ENCODE measurements around the gene PRIM2. TPM values are rescaled to one million over a fixed set of nuclear protein-coding genes. Genes with fewer than 3 reads are reported as not detected.
"Not testable (repeated sequence)": the region's sequence is repeated elsewhere in the genome, so short reads cannot be mapped to it uniquely, and the experiment has no call there.

PRIM2 gene
- total and polyA plus RNA-seq, 2 experiments from 2014 or later = 45.5 to 75.2 TPM

- ATAC-seq (no peak), DNase-seq (ENCODE audit: low spot score) (no peak)
- Mint-ChIP-seq H3K36me3 (ENCODE audit: low read depth) (peaks cover 13% of the 10 kb centered on the region; the same call in 2 of the 3 replicates), H3K27me3 (ENCODE audit: insufficient read depth, low read depth, poor library complexity) (peaks cover 1% of the 10 kb centered on the region), H3K4me1 (peaks cover 50% of the 10 kb centered on the region), H3K4me3 (peak overlapping the region; percentile 21; the same call in 1 of the 3 replicates), H3K27ac (peak overlapping the region; percentile 4; the same call in 1 of the 2 replicates), H3K9me3 (peaks cover 2% of the 10 kb centered on the region; the same call in 1 of the 3 replicates)
- Histone ChIP-seq H2AFZ (no peak overlapping the region), H3K79me2 (replicated peaks; ENCODE audit: insufficient read depth) (peaks cover 10% of the 10 kb centered on the region; the same call in 1 of the 2 replicates), H3K4me1 (ENCODE audit: insufficient read depth) (peaks cover 52% of the 10 kb centered on the region), H3K4me3 (0 out of 2 replicates have a peak overlapping the region, but pooled peaks have one; percentile 4), H3K4me2 (peak overlapping the region; percentile 36), H3K27me3 (ENCODE audit: insufficient read depth) (no peaks in the 10 kb centered on the region), H3K36me3 (ENCODE audit: insufficient read depth) (no peaks in the 10 kb centered on the region), H3K27ac (ENCODE audit: low read depth) (peak overlapping the region; percentile 78), H3K9me2 (ENCODE audit: insufficient read depth) (no peaks in the 10 kb centered on the region), H4K20me1 (replicated peaks; ENCODE audit: insufficient read depth) (no peaks in the 10 kb centered on the region), H3F3A (replicated peaks; ENCODE audit: low read depth) (no peaks in the 10 kb centered on the region)
- TF ChIP-seq POLR2AphosphoS5 (IDR thresholded peaks at IDR 0.05; ENCODE audit: low read depth) (no peak), NANOG (IDR thresholded peaks at IDR 0.05; ENCODE audit: borderline replicate concordance) (no peak), CREB1 (CRISPR knock-in tag; IDR thresholded peaks at IDR 0.05; ENCODE audit: low read depth) (no peak)
Measured at GRCh38 chr6:57421503-57421902, 104.1 kb downstream of the PRIM2 start.

GRCh38 chr6:57423468-57423867 is 106.0 kb downstream of the PRIM2 start:
- H3K27me3 ChIP-seq (ENCODE audit: insufficient read depth) = no peaks in the 10 kb centered on the region
- no peak overlapping the region for H3K4me3 ChIP-seq
- H3K79me2 ChIP-seq (replicated peaks; ENCODE audit: insufficient read depth) = peaks cover 10% of the 10 kb centered on the region; the same call in 1 of the 2 replicates
- peak overlapping the region; percentile 40 for H3K4me3 Mint-ChIP-seq
- no peak overlapping the region for H2AFZ ChIP-seq
- peak; percentile 99 for ATAC-seq
- H4K20me1 ChIP-seq (replicated peaks; ENCODE audit: insufficient read depth) = no peaks in the 10 kb centered on the region
- no peaks in the 10 kb centered on the region for H3K9me2 ChIP-seq (ENCODE audit: insufficient read depth)
- H3K27ac ChIP-seq (ENCODE audit: low read depth) = peak overlapping the region; percentile 81
- peak overlapping the region; percentile 10 for H3K4me2 ChIP-seq
- H3F3A ChIP-seq (replicated peaks; ENCODE audit: low read depth) = no peaks in the 10 kb centered on the region
- H3K4me1 Mint-ChIP-seq = peaks cover 55% of the 10 kb centered on the region
- no peaks in the 10 kb centered on the region for H3K9me3 Mint-ChIP-seq
- DNase-seq (ENCODE audit: low spot score) = peak; percentile 96
- H3K36me3 Mint-ChIP-seq (ENCODE audit: low read depth) = peaks cover 10% of the 10 kb centered on the region; the same call in 2 of the 3 replicates
- H3K27me3 Mint-ChIP-seq (ENCODE audit: insufficient read depth, low read depth, poor library complexity) = peaks cover 4% of the 10 kb centered on the region
- no peak for TF ChIP-seq CTCF (conservative IDR thresholded peaks at IDR 0.05; ENCODE audit: low read depth in 2 of 2)
- no peak for TF ChIP-seq ZNF331 (CRISPR knock-in tag; IDR thresholded peaks at IDR 0.05; ENCODE audit: low read depth)
- peak; percentile 53; the same call in 1 of the 2 replicates for TF ChIP-seq CREB1 (CRISPR knock-in tag; IDR thresholded peaks at IDR 0.05; ENCODE audit: low read depth)
- no peak for TF ChIP-seq JUNB (IDR thresholded peaks at IDR 0.05; ENCODE audit: unreplicated experiment)
- TF ChIP-seq NANOG (IDR thresholded peaks at IDR 0.05; ENCODE audit: borderline replicate concordance) = peak; percentile 81
- peak; percentile 8; the same call in 1 of the 2 replicates for TF ChIP-seq ZNF462 (CRISPR knock-in tag; IDR thresholded peaks at IDR 0.05)
- no peak for TF ChIP-seq STAT1 (IDR thresholded peaks at IDR 0.05; ENCODE audit: unreplicated experiment)
- no peak for TF ChIP-seq EZH2phosphoT487 (IDR thresholded peaks at IDR 0.05; ENCODE audit: unreplicated experiment)
- H3K36me3 ChIP-seq (ENCODE audit: insufficient read depth) = no peaks in the 10 kb centered on the region
- H3K27ac Mint-ChIP-seq = peak overlapping the region; percentile 97
- peaks cover 48% of the 10 kb centered on the region for H3K4me1 ChIP-seq (ENCODE audit: insufficient read depth)

GRCh38 chr6:57431742-57432141 is 114.3 kb downstream of the PRIM2 start:
- not testable (repeated sequence) for H2AFZ ChIP-seq; H3K36me3 ChIP-seq (ENCODE audit: insufficient read depth); H3K27me3 Mint-ChIP-seq (ENCODE audit: insufficient read depth, low read depth, poor library complexity); DNase-seq (ENCODE audit: low spot score); H3K9me2 ChIP-seq (ENCODE audit: insufficient read depth); H3K9me3 Mint-ChIP-seq; H3K4me3 ChIP-seq; H3K36me3 Mint-ChIP-seq (ENCODE audit: low read depth); H3K79me2 ChIP-seq (replicated peaks; ENCODE audit: insufficient read depth); H3F3A ChIP-seq (replicated peaks; ENCODE audit: low read depth); H4K20me1 ChIP-seq (replicated peaks; ENCODE audit: insufficient read depth); H3K4me3 Mint-ChIP-seq; H3K27me3 ChIP-seq (ENCODE audit: insufficient read depth); ATAC-seq; H3K27ac ChIP-seq (ENCODE audit: low read depth); H3K4me2 ChIP-seq
- peaks cover 18% of the 10 kb centered on the region for H3K4me1 ChIP-seq (ENCODE audit: insufficient read depth)
- peak overlapping the region; percentile 77; the same call in 1 of the 2 replicates for H3K27ac Mint-ChIP-seq
- peaks cover 51% of the 10 kb centered on the region for H3K4me1 Mint-ChIP-seq

All from GM23338 (cell line).